ENCODE measurements around the gene PLXNC1. TPM values are rescaled to one million over a fixed set of nuclear protein-coding genes. Genes with fewer than 3 reads are reported as not detected.

The PLXNC1 gene
- total and polyA plus RNA-seq, 4 donors, result 1.7 to 70.0 (median 36.3) TPM

GRCh38 chr12:94282675-94283074 lies 134.3 kb downstream of the PLXNC1 start:
- Histone ChIP-seq H3K4me3 (no peak overlapping the region), H3K9me3 (ENCODE audit: control insufficient read depth in 4 of 4, insufficient read depth in 3 of 4, low read length in 3 of 4) (no peaks in the 10 kb centered on the region), H3K27me3 (ENCODE audit: control insufficient read depth in 3 of 3, insufficient read depth in 3 of 3, low read length in 2 of 3) (no peaks in the 10 kb centered on the region), H3K27ac (ENCODE audit: low read depth in 1 of 2, low read length in 1 of 2) (peak overlapping the region in 1 of 2 donors; percentile 52), H3K4me1 (ENCODE audit: control insufficient read depth in 5 of 5, insufficient read depth in 5 of 5, low read length in 5 of 5) (peaks cover 0 to 13% (median 10%) of the 10 kb centered on the region in 5 donors), H3K36me3 (ENCODE audit: control insufficient read depth in 4 of 4, insufficient read depth in 4 of 4, low read length in 4 of 4) (peaks cover 0 to 9% (median 0%) of the 10 kb centered on the region in 4 donors), H3K9ac (ENCODE audit: insufficient read depth in 1 of 2, low read length in 2 of 2) (no peak overlapping the region)
- 16 to 24% methylated on average over 7 of the region's 7 CpGs for WGBS, 2 donors
- no peak for TF ChIP-seq CTCF (IDR thresholded peaks at IDR 0.05; ENCODE audit: control extremely low read depth, extremely low read depth)
- ATAC-seq (ENCODE audit: insufficient read depth, low FRiP score) (peak; percentile 30), DNase-seq (peak in 2 of 3 donors; percentile 33 to 54)

GRCh38 chr12:94284046-94284445 lies 135.7 kb downstream of the PLXNC1 start:
- Histone ChIP-seq H3K4me1 (ENCODE audit: control insufficient read depth in 5 of 5, insufficient read depth in 5 of 5, low read length in 5 of 5) (peaks cover 0 to 16% (median 11%) of the 10 kb centered on the region in 5 donors), H3K4me3 (no peak overlapping the region), H3K9ac (ENCODE audit: insufficient read depth in 1 of 2, low read length in 2 of 2) (no peak overlapping the region), H3K9me3 (ENCODE audit: control insufficient read depth in 4 of 4, insufficient read depth in 3 of 4, low read length in 3 of 4) (no peaks in the 10 kb centered on the region), H3K27me3 (ENCODE audit: control insufficient read depth in 3 of 3, insufficient read depth in 3 of 3, low read length in 2 of 3) (no peaks in the 10 kb centered on the region), H3K36me3 (ENCODE audit: control insufficient read depth in 4 of 4, insufficient read depth in 4 of 4, low read length in 4 of 4) (peaks cover 0 to 11% (median 0%) of the 10 kb centered on the region in 4 donors), H3K27ac (ENCODE audit: low read depth in 1 of 2, low read length in 1 of 2) (no peak overlapping the region)
- no peak for TF ChIP-seq CTCF (IDR thresholded peaks at IDR 0.05; ENCODE audit: control extremely low read depth, extremely low read depth)
- DNase-seq, result no peak
- ATAC-seq (ENCODE audit: insufficient read depth, low FRiP score), result no peak
- 95 to 96% methylated on average over 1 of the region's 1 CpG for WGBS, 2 donors

- Histone ChIP-seq H3K9ac (ENCODE audit: insufficient read depth in 1 of 2, low read length in 2 of 2) (no peak overlapping the region), H3K27me3 (ENCODE audit: control insufficient read depth in 3 of 3, insufficient read depth in 3 of 3, low read length in 2 of 3) (no peaks in the 10 kb centered on the region), H3K9me3 (ENCODE audit: control insufficient read depth in 4 of 4, insufficient read depth in 3 of 4, low read length in 3 of 4) (no peaks in the 10 kb centered on the region), H3K36me3 (ENCODE audit: control insufficient read depth in 4 of 4, insufficient read depth in 4 of 4, low read length in 4 of 4) (peaks cover 0 to 11% (median 0%) of the 10 kb centered on the region in 4 donors), H3K4me3 (no peak overlapping the region), H3K4me1 (ENCODE audit: control insufficient read depth in 5 of 5, insufficient read depth in 5 of 5, low read length in 5 of 5) (peaks cover 0 to 22% (median 16%) of the 10 kb centered on the region in 5 donors), H3K27ac (ENCODE audit: low read depth in 1 of 2, low read length in 1 of 2) (no peak overlapping the region)
- WGBS, 2 donors, result 87 to 97% methylated on average over 2 of the region's 2 CpGs
- DNase-seq, result no peak
- TF ChIP-seq CTCF (IDR thresholded peaks at IDR 0.05; ENCODE audit: control extremely low read depth, extremely low read depth), result no peak
- ATAC-seq (ENCODE audit: insufficient read depth, low FRiP score), result no peak
Observed at GRCh38 chr12:94284859-94285258, 136.5 kb downstream of the PLXNC1 start.

All from lung (tissue), 12 donors.